Subcutaneous adipose tissue (tissue), 4 donors: ENCODE measurements around the gene AKAP17A. TPM values are rescaled to one million over a fixed set of nuclear protein-coding genes. Genes with fewer than 3 reads are reported as not detected.

ENCODE experiments used
- CTCF ChIP-seq: fragments of 450-650 bp; IDR thresholded peaks from one replicate; pipeline ENCODE4 v1.5.1; 2016; ENCODE audit warnings: low read depth, mild to moderate bottlenecking, control low read depth, antibody characterized with exemption, moderate library complexity
- total RNA-seq, 4 donors: library from RNA; depleted of rRNA; stranded (reverse); fragments of >200 nt; gene quantifications; one replicate each; pipeline ENCODE4 v1.1.0, GENCODE V29; 2016

The AKAP17A gene
- total RNA-seq, 4 donors from 2014 or later: 16.1 to 49.4 (median 30.6) TPM

DNA sequence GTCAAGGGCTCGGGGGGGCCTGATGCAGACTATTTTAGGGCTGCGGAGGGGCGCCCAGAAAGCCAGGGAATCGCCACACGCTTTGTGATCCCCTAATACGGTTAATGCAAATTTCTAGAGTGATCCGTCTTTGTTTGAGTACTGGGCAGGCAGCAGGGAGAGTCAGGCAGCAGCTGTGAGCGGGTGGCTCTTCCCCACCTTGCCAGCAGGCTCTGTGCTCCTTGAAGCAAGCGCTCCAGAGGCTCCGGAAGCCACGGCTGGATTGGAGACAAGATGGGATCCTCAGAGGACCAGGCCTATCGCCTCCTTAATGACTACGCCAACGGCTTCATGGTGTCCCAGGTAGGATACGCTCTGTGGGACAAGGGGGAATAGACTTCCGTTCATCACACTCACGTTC, 23.5 kb downstream of the AKAP17A start, which contains the start of gene ASMT:
Gene ASMT, plus strand, starts transcription at position 133 of the 400 bp plus-strand sequence. Its CDS starts 141 bp downstream, at position 274.
- TF ChIP-seq CTCF: no peak

DNA sequence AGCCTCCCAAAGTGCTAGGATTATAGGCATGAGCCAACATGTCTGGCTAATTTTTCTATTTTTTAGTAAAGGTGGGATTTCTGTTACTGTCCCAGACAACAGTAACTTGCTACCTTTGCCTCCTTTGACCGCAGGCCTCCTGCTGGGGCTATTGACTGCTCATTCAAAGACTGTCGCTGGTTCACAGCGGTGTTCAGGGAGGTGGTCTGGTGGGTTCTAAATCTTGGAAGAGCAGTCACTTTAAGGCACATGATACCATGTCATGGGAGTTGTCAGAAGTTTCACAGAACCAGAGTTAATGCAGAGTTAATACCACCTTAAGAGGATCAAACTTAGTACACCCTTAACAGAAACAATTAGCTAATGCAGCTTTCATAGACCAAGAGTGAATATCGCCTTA, 27.3 kb downstream of the AKAP17A start:
- TF ChIP-seq CTCF: no peak

DNA sequence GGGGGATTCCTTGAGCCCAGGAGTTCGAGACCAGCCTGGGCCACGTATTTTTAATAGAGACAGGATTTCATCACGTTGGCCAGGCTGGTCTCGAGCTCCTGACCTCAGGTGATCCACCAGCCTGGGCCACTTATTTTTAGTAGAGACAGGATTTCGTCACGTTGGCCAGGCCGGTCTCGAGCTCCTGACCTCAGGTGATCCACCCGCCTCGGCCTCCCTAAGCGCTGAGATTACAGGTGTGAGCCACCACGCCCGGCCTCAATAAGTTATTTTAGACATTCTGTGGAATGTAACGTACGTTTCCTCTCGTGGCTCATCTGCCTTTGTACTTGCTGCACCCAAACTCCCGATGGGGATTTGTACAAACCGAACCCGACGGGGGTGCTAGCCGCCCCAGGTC, 32.3 kb downstream of the AKAP17A start:
- no peak for TF ChIP-seq CTCF

- no peak for TF ChIP-seq CTCF
Observed at GRCh38 chrX:1629244-1629643, 37.8 kb downstream of the AKAP17A start.

- TF ChIP-seq CTCF: no peak
Observed at GRCh38 chrX:1646009-1646408, 54.6 kb downstream of the AKAP17A start.

DNA sequence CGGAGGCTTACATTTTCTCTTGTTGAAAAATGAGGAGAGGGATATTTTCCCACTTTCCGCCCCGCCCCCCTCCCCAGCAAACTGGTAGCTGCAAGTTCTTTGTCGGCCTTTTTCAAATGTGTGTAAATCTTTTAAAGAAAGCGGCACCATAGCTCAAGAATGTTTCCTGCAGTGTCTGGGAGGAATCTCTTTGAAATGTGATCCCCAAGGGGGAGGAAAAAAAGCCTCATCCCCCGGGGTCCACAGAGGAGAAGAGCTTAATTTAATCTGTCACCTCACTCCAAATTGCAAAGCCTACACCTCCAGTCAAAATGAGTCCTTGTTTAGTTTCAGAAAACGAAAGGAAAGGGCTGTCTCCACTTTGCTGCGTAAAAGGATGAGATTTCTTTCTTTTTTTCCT, 58.2 kb downstream of the AKAP17A start:
- TF ChIP-seq CTCF: no peak

Other genes starting within 250 kb of the AKAP17A start
- 100 to 1,000 TPM; 151 to 341 (median 252) TPM for gene SLC25A6, start 199.5 kb upstream of the AKAP17A start, total RNA-seq
- 10 to 100 TPM; 13.4 to 31.5 (median 24.5) TPM for gene ASMTL, start 138.7 kb upstream of the AKAP17A start, total RNA-seq
- gene P2RY8, start 54.4 kb upstream of the AKAP17A start, total RNA-seq: 1 to 10 TPM in 3 of 4 donors, under 1 TPM in 1; 0.98 to 7.1 (median 2.7) TPM
- 1 to 10 TPM in 1 of 4 donors, not detected in 3; 1.1 TPM for gene ASMT, start 23.5 kb downstream of the AKAP17A start, total RNA-seq